Activated CD8-positive, alpha-beta memory T cell treated with anti-CD3 and anti-CD28 coated beads, Interleukin-2, amount 50 U/mL, for 24 hours (primary cell): ENCODE data around the gene DIAPH3.

Experiments used
- DNase-seq: peaks from one replicate; pipeline ENCODE4 v3.0.0-alpha.2; 2020; ENCODE audit errors: extremely low read depth

Gene DIAPH3

GRCh38 chr13:59674616-59675015, 489.1 kb downstream of the DIAPH3 start:
- DNase-seq, result no peak

GRCh38 chr13:59673286-59673685, 490.4 kb downstream of the DIAPH3 start:
- no peak for DNase-seq

GRCh38 chr13:59672445-59672844, 491.3 kb downstream of the DIAPH3 start:
- no peak for DNase-seq

GRCh38 chr13:59671881-59672280, 491.8 kb downstream of the DIAPH3 start:
- no peak for DNase-seq

GRCh38 chr13:59666504-59666903, 497.2 kb downstream of the DIAPH3 start:
- no peak for DNase-seq

- no peak for DNase-seq
Measured at GRCh38 chr13:59665732-59666131, 498.0 kb downstream of the DIAPH3 start.

GRCh38 chr13:59665184-59665583, 498.5 kb downstream of the DIAPH3 start:
- DNase-seq, result no peak

GRCh38 chr13:59664586-59664985, 499.1 kb downstream of the DIAPH3 start:
- DNase-seq, result no peak

- DNase-seq, result no peak
Measured at GRCh38 chr13:59663707-59664106, 500.0 kb downstream of the DIAPH3 start.

GRCh38 chr13:59660582-59660981, 503.1 kb downstream of the DIAPH3 start:
- DNase-seq, result no peak

GRCh38 chr13:59659981-59660380, 503.7 kb downstream of the DIAPH3 start:
- DNase-seq, result no peak

GRCh38 chr13:59658738-59659330, 504.9 kb downstream of the DIAPH3 start:
- no peak for DNase-seq

GRCh38 chr13:59658027-59658737, 505.5 kb downstream of the DIAPH3 start:
- no peak for DNase-seq

GRCh38 chr13:59653916-59654315, 509.8 kb downstream of the DIAPH3 start:
- no peak for DNase-seq

GRCh38 chr13:59651479-59651878, 512.2 kb downstream of the DIAPH3 start:
- no peak for DNase-seq

- no peak for DNase-seq
Measured at GRCh38 chr13:59643906-59644626, 519.7 kb downstream of the DIAPH3 start.

- DNase-seq, result no peak
Measured at GRCh38 chr13:59643364-59643841, 520.3 kb downstream of the DIAPH3 start.

GRCh38 chr13:59641817-59642216, 521.9 kb downstream of the DIAPH3 start:
- DNase-seq, result no peak

- DNase-seq, result no peak
Measured at GRCh38 chr13:59641261-59641660, 522.5 kb downstream of the DIAPH3 start.

GRCh38 chr13:59638404-59638803, 525.3 kb downstream of the DIAPH3 start:
- DNase-seq, result no peak

GRCh38 chr13:59635589-59635988, 528.1 kb downstream of the DIAPH3 start:
- no peak for DNase-seq

GRCh38 chr13:59633290-59633689, 530.4 kb downstream of the DIAPH3 start:
- DNase-seq, result no peak

GRCh38 chr13:59631271-59631670, 532.5 kb downstream of the DIAPH3 start:
- DNase-seq, result no peak
